GM12878 (cell line): ENCODE data around the gene TNP2. TPM values are rescaled to one million over a fixed set of nuclear protein-coding genes. Genes with fewer than 3 reads are reported as not detected.

ENCODE experiments used
- ASH2L ChIP-seq: fragments of 300-600, 200-600 bp; sonication (generic); IDR thresholded peaks from 2 replicates; pipeline ENCODE4 v1.6.1; 2017; ENCODE audit warnings: low read depth, mild to moderate bottlenecking, borderline replicate concordance
- ATF3 ChIP-seq: IDR thresholded peaks from 2 replicates; pipeline ENCODE4 v1.6.1; 2011; ENCODE audit warnings: low read depth, mild to moderate bottlenecking, low read length, moderate library complexity, borderline replicate concordance; ENCODE audit errors: extremely low read depth
- CUX1 ChIP-seq: IDR thresholded peaks from 2 replicates; pipeline ENCODE4 v1.6.1; 2012; ENCODE audit warnings: improper control_type of control experiment, low read depth, low read length; ENCODE audit not compliant: insufficient replicate concordance
- EGR1 ChIP-seq, 2 experiments: IDR thresholded peaks; 1 replicate in 1 of 2; 2 replicates in 1 of 2; pipeline ENCODE4 v1.6.1; 2011 to 2012; ENCODE audit warnings: low read depth in 2 of 2, low read length in 2 of 2, borderline replicate concordance in 1 of 2, mild to moderate bottlenecking in 1 of 2, moderate library complexity in 1 of 2
- ELK1 ChIP-seq: IDR thresholded peaks from 2 replicates; pipeline ENCODE4 v1.6.1; 2012; ENCODE audit warnings: low read depth, low read length, improper control_type of control experiment
- FOS ChIP-seq: IDR thresholded peaks from 3 replicates; pipeline ENCODE4 v1.6.1; 2011; ENCODE audit warnings: borderline replicate concordance; ENCODE audit not compliant: insufficient read length; ENCODE audit errors: extremely low read depth
- GABPA ChIP-seq: IDR thresholded peaks from 2 replicates; pipeline ENCODE4 v1.6.1; 2014; ENCODE audit warnings: antibody characterized with exemption, low read depth, mild to moderate bottlenecking, inconsistent platforms
- HCFC1 ChIP-seq: fragments of 150-350 bp; IDR thresholded peaks from 2 replicates; pipeline ENCODE4 v1.6.1; 2014; ENCODE audit warnings: low read length
- KLF5 ChIP-seq: fragments of 450-650 bp; IDR thresholded peaks from 2 replicates; pipeline ENCODE4 v1.6.1; 2014; ENCODE audit warnings: mild to moderate bottlenecking; ENCODE audit not compliant: partially characterized antibody
- RBBP5 ChIP-seq: fragments of 200-600 bp; sonication (generic); conservative IDR thresholded peaks from 2 replicates; pipeline ENCODE4 v1.6.1; 2016
- RCOR1 ChIP-seq: conservative IDR thresholded peaks from 2 replicates; pipeline ENCODE4 v1.6.1; 2012; ENCODE audit warnings: low read depth, low read length, improper control_type of control experiment
- SPI1 ChIP-seq: IDR thresholded peaks from 2 replicates; pipeline ENCODE4 v1.6.1; 2011; ENCODE audit warnings: low read depth, mild to moderate bottlenecking, low read length, moderate library complexity, borderline replicate concordance; ENCODE audit not compliant: insufficient read depth
- SRF ChIP-seq, 2 experiments: IDR thresholded peaks; 2 replicates each; pipeline ENCODE4 v1.6.1; 2011; ENCODE audit warnings: low read depth in 2 of 2, low read length in 2 of 2, mild to moderate bottlenecking in 1 of 2, moderate library complexity in 1 of 2
- TCF12 ChIP-seq: IDR thresholded peaks from 2 replicates; pipeline ENCODE4 v1.6.1; 2011; ENCODE audit warnings: low read depth, mild to moderate bottlenecking, low read length
- ZBTB11 ChIP-seq: fragments of 450-650 bp; formaldehyde crosslinking; IDR thresholded peaks from 2 replicates; pipeline ENCODE4 v1.5.0; 2022; ENCODE audit warnings: mild to moderate bottlenecking, missing genetic modification characterization
- ZSCAN29 ChIP-seq: fragments of 450-650 bp; IDR thresholded peaks from 2 replicates; pipeline ENCODE4 v1.6.1; 2017; ENCODE audit warnings: mild to moderate bottlenecking, moderate library complexity
- polyA plus RNA-seq, 11 experiments: library from polyadenylated mRNA; depleted of rRNA in 4 of 11; unstranded in 6 of 11; stranded (reverse) in 5 of 11; fragments of >200 nt; fragmentation: Nextera tagmentation in 4 of 11; fragmentation: Illumina TruSeq in 1 of 11; extraction: Ambion mirVana in 4 of 11; extraction: Trizol in 1 of 11; gene quantifications; 1 replicate in 1 of 11; 2 replicates in 10 of 11; pipeline versions ENCODE4 v1.2.1 to v1.2.3, GENCODE V29; 2011 to 2016; ENCODE audit warnings: inconsistent platforms in 2 of 11, missing spikeins in 2 of 11, low read depth in 1 of 11
- total RNA-seq, 4 experiments: library from RNA; depleted of rRNA in 3 of 4; stranded (reverse); fragments of >200 nt in 3 of 4; fragmentation: Illumina TruSeq in 1 of 4; extraction: Trizol in 1 of 4; gene quantifications; 2 replicates each; pipeline versions ENCODE4 v1.2.1 to v1.2.3, GENCODE V29; 2013 to 2021

TNP2 gene
- total and polyA plus RNA-seq, 10 of the 15 experiments (the other 5 are each of a cell fraction or from before 2014, with no cell fraction given), result not detected

- TF ChIP-seq CUX1, result no peak
- no peak for TF ChIP-seq SRF (IDR thresholded peaks at IDR 0.05; ENCODE audit: low read depth in 2 of 2, low read length in 2 of 2)
- no peak for TF ChIP-seq ELK1
- no peak for TF ChIP-seq HCFC1
- TF ChIP-seq FOS, result no peak
- TF ChIP-seq KLF5, result no peak
- TF ChIP-seq TCF12, result no peak
- TF ChIP-seq GABPA, result no peak
- TF ChIP-seq SPI1, result 0 out of 2 replicates have a peak, but pooled peaks have one; percentile 11
- TF ChIP-seq ASH2L, result no peak
- no peak for TF ChIP-seq ZSCAN29
- TF ChIP-seq RBBP5, result no peak
- no peak for TF ChIP-seq ATF3
- no peak for TF ChIP-seq RCOR1
- 0 out of 3 replicates have a peak, but pooled peaks of 1 of the 2 experiments have one; percentile 2 for TF ChIP-seq EGR1 (IDR thresholded peaks at IDR 0.05; ENCODE audit: borderline replicate concordance in 1 of 2, low read depth in 2 of 2, low read length in 2 of 2)
- 0 out of 2 replicates have a peak, but pooled peaks have one; percentile 19 for TF ChIP-seq ZBTB11
- TF ChIP-seq, all 136 proteins: peak for 25
Measured at GRCh38 chr16:11254913-11255736, 14.0 kb downstream of the TNP2 start (continued).
